ENCODE results near the gene ZNF829. TPM values are rescaled to one million over a fixed set of nuclear protein-coding genes. Genes with fewer than 3 reads are reported as not detected.

ZNF829 gene
- total RNA-seq (2012; rRNA removed) = 3.0 and 3.3 TPM in 2 replicates
- 0.46 and 0.58 TPM in 2 replicates for polyA plus RNA-seq (2012; rRNA removed)
- polyA plus RNA-seq (2012; cell fraction: cytosol; rRNA removed) = 0.19 and 0.25 TPM in 2 replicates
- 0.23 and 0.56 TPM in 2 replicates for polyA plus RNA-seq (2012; cell fraction: nucleus; rRNA removed; ENCODE audit: low replicate concordance)
- Bru-seq, nascent RNA = percentile 55 among the genes with signal in this experiment
- BruChase-seq, experiment 1, labeled RNA remaining after a 6-hour chase = percentile 49 among the genes with signal in this experiment
- percentile 50 among the genes with signal in this experiment for BruChase-seq, experiment 2, labeled RNA remaining after a 2-hour chase
- long read RNA-seq, partial matches to known transcripts = 0 of 2 reads
- long read RNA-seq, other reads (novel, unspliced or antisense) = 2 of 2 reads

DNA sequence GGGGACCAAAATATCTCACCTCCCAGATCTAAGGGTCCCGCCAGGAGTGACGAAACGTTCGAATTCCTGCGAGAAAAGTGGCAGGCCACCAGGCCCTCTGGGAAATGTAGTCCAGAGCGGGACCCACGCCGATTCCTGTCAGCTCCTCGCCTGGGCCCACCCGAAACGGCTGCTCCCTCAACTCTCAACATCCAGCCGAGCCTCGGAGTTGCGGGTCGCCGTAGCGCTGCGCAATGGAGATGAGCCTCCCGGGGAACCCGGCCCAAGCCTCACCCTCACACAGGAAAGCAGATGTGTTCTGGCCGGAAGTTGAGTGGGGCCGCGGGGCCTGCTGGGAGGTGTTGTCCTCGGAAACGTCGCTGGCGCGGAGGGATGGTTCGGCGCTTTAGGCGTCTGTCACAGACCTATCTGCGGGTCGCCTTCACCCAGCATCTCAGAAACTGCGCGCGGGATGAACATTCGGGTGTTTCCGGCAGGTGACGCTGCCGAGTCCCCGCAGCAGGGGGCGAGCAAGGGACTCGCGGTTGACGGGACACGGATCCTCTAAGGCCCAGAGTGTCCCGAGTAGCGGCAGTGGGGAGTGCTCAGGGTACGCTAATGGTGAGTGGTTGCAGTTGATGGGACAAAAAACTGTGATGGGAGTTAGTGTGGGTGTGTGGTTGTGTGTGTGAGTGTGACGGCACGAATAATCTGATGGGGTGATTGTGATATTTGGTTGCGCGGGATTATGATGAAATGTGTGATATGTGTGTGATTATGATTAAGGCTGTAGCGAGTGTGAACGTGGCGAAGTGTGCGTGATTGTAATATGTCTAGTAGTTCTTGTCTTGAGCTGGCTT is at the start of gene ZNF829, which contains the start of gene ZNF568:
ZNF829 (minus strand) TSS at position 300 of the 839 bp plus-strand sequence. CDS start 1,124 bp downstream, outside the sequence.
ZNF568 (plus strand) TSS at position 341 of the 839 bp plus-strand sequence. CDS start 6,439 bp downstream, outside the sequence.
- H3K56ac ChIP-seq (ENCODE audit: extremely low read depth, insufficient read depth, low read length) = peak within 1 kb of the TSS; percentile 94
- ChIA-PET POLR2A (ENCODE audit: unreplicated experiment) (no interaction called here), CTCF (no interaction called here)
- H3K9me1 ChIP-seq (ENCODE audit: insufficient read depth, low read length) = no peaks in the 10 kb centered on the region
- peak within 1 kb of the TSS; percentile 37 for H3K23ac ChIP-seq (ENCODE audit: low read depth, low read length)
- BruUV-seq (replicated peaks) = no TSS peak
- H4K5ac ChIP-seq (ENCODE audit: low read depth, low read length) = peak within 1 kb of the TSS; percentile 94
- H3K18ac ChIP-seq (ENCODE audit: low read depth, low read length) = peak within 1 kb of the TSS; percentile 95
- 0 to 100% methylated on average over 2 to 27 of the region's 57 CpGs for WGBS, 2 experiments (ENCODE audit: extremely low coverage in 2 of 2, insufficient read length in 1 of 2)
- no peaks in the 10 kb centered on the region for H4K20me1 ChIP-seq (ENCODE audit: insufficient read depth, low read length)
- peaks cover 2% of the 10 kb centered on the region; the same call in 1 of the 2 replicates for H3K9me3 ChIP-seq (ENCODE audit: control insufficient read depth, insufficient read depth, low read length)
- TF ChIP-seq MXI1 (IDR thresholded peaks at IDR 0.05; ENCODE audit: borderline replicate concordance, low read depth, low read length) (peak; percentile 84; the same call in 1 of the 2 replicates), SMC3 (IDR thresholded peaks at IDR 0.05; ENCODE audit: low read depth, low read length) (peak; percentile 31; the same call in 1 of the 2 replicates), CEBPB (IDR thresholded peaks at IDR 0.05; ENCODE audit: low read depth, low read length) (peak; percentile 61), RAD21 (IDR thresholded peaks at IDR 0.05; ENCODE audit: low read length) (peak; percentile 46; the same call in 1 of the 2 replicates), MAZ (IDR thresholded peaks at IDR 0.05; ENCODE audit: borderline replicate concordance, low read depth, low read length) (0 out of 2 replicates have a peak, but pooled peaks have one; percentile 17), BHLHE40 (IDR thresholded peaks at IDR 0.05; ENCODE audit: low read depth, low read length) (no peak), POLR2A (IDR thresholded peaks at IDR 0.05; ENCODE audit: low read depth, low read length) (0 out of 2 replicates have a peak, but pooled peaks have one; percentile 18), FOS (IDR thresholded peaks at IDR 0.05; ENCODE audit: low read depth, low read length) (no peak)
- TF ChIP-seq, protein P1, sequence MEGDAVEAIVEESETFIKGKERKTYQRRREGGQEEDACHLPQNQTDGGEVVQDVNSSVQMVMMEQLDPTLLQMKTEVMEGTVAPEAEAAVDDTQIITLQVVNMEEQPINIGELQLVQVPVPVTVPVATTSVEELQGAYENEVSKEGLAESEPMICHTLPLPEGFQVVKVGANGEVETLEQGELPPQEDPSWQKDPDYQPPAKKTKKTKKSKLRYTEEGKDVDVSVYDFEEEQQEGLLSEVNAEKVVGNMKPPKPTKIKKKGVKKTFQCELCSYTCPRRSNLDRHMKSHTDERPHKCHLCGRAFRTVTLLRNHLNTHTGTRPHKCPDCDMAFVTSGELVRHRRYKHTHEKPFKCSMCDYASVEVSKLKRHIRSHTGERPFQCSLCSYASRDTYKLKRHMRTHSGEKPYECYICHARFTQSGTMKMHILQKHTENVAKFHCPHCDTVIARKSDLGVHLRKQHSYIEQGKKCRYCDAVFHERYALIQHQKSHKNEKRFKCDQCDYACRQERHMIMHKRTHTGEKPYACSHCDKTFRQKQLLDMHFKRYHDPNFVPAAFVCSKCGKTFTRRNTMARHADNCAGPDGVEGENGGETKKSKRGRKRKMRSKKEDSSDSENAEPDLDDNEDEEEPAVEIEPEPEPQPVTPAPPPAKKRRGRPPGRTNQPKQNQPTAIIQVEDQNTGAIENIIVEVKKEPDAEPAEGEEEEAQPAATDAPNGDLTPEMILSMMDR (conservative IDR thresholded peaks at IDR 0.05; ENCODE audit: low read depth, low read length) = peak; percentile 63
- TF ChIP-seq, protein P2, sequence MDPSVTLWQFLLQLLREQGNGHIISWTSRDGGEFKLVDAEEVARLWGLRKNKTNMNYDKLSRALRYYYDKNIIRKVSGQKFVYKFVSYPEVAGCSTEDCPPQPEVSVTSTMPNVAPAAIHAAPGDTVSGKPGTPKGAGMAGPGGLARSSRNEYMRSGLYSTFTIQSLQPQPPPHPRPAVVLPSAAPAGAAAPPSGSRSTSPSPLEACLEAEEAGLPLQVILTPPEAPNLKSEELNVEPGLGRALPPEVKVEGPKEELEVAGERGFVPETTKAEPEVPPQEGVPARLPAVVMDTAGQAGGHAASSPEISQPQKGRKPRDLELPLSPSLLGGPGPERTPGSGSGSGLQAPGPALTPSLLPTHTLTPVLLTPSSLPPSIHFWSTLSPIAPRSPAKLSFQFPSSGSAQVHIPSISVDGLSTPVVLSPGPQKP (IDR thresholded peaks at IDR 0.05; ENCODE audit: borderline replicate concordance, low read depth, low read length) = no peak
- H2BK120ac ChIP-seq (ENCODE audit: low read depth, low read length) = peak within 1 kb of the TSS; percentile 97
- H3K4me3 ChIP-seq (ENCODE audit: insufficient read depth, low read depth, low read length) = peak within 1 kb of the TSS; percentile 87
- peak within 1 kb of the TSS; percentile 99 for H4K91ac ChIP-seq (ENCODE audit: insufficient read depth, low read depth, low read length)
- H3K4me1 ChIP-seq (ENCODE audit: control insufficient read depth, insufficient read depth, low read length) = no peaks in the 10 kb centered on the region
- H3K27me3 ChIP-seq (ENCODE audit: control insufficient read depth, insufficient read depth, low read length) = no peaks in the 10 kb centered on the region
- DNase-seq (peak; percentile 83), ATAC-seq (ENCODE audit: low read depth) (peak; percentile 97)
- in situ Hi-C loops (cut with MboI; ENCODE audit: low sequenced_read_pairs) = no loop called here
- dilution Hi-C loops (cut with HindIII; ENCODE audit: low sequenced_read_pairs, unreplicated experiment) = no loop called here
- H3K79me1 ChIP-seq (ENCODE audit: low read depth in 1 of 2, low read length in 2 of 2) = peaks cover 15 to 16% of the 10 kb centered on the region in 2 experiments
- H3K9ac ChIP-seq (ENCODE audit: low read depth, low read length) = peak within 1 kb of the TSS; percentile 96
- peak within 1 kb of the TSS; percentile 98 for H3K4ac ChIP-seq (ENCODE audit: low read depth, low read length)
- H2BK5ac ChIP-seq (ENCODE audit: low read depth, low read length, poor library complexity, severe bottlenecking) = peak within 1 kb of the TSS; percentile 98
- H2BK15ac ChIP-seq (ENCODE audit: low read depth, low read length) = peak within 1 kb of the TSS; percentile 25; the same call in 1 of the 3 replicates
- peak within 1 kb of the TSS; percentile 86 for H3K14ac ChIP-seq (replicated peaks; ENCODE audit: low read depth, low read length)
- peaks cover 3% of the 10 kb centered on the region for H3K36me3 ChIP-seq (ENCODE audit: control insufficient read depth, insufficient read depth, low read length)
- peak within 1 kb of the TSS; percentile 100 for H2AFZ ChIP-seq (replicated peaks; ENCODE audit: low read length, poor library complexity)
- intact Hi-C loops (cut with micrococcal nuclease) = loop anchor here (1.0 to 5.0 kb wide), 2 partner anchors 57 to 64 kb away; partner anchors contain the start of gene ZNF345
- peak within 1 kb of the TSS; percentile 95 to 98 for H4K8ac ChIP-seq (ENCODE audit: low read depth in 2 of 2, low read length in 2 of 2)
- peak within 1 kb of the TSS; percentile 39; the same call in 1 of the 2 replicates for H2AK5ac ChIP-seq (ENCODE audit: low read depth, low read length)
- peak within 1 kb of the TSS; percentile 77; the same call in 1 of the 2 replicates for H2BK20ac ChIP-seq (ENCODE audit: low read depth, low read length)
- H3K27ac ChIP-seq (ENCODE audit: insufficient read depth, low read length) = peak within 1 kb of the TSS; percentile 98
- H2AK9ac ChIP-seq (replicated peaks; ENCODE audit: low read depth, low read length, poor library complexity) = peak within 1 kb of the TSS; percentile 96
- H3K4me2 ChIP-seq (ENCODE audit: low read depth, low read length) = peak within 1 kb of the TSS; percentile 92
